GM23338 (cell line): ENCODE data around the gene RPL21. TPM values are rescaled to one million over a fixed set of nuclear protein-coding genes. Genes with fewer than 3 reads are reported as not detected.

ENCODE experiments used
- ATAC-seq: fragments of 200-7000 bp; cut with Tn5 transposase; 3 replicates; pipeline ENCODE4 v1.9.1; 2020
- DNase-seq: peaks from one replicate; pipeline ENCODE4 v3.0.0-alpha.2; 2015; ENCODE audit warnings: low spot score
- H2AFZ ChIP-seq: fragments of 200-600 bp; sonication (generic); 2 replicates; pipeline ENCODE4 v1.8.0; 2016; ENCODE audit warnings: antibody characterized with exemption, mild to moderate bottlenecking, moderate library complexity
- H3F3A ChIP-seq: fragments of 200-600 bp; sonication (generic); replicated peaks from 2 replicates; pipeline ENCODE4 v1.8.0; 2017; ENCODE audit warnings: antibody characterized with exemption, mixed run types, low read depth
- H3K27ac ChIP-seq: fragments of 200-600 bp; sonication (generic); 2 replicates; pipeline ENCODE4 v1.6.1; 2016; ENCODE audit warnings: low read depth
- H3K27me3 ChIP-seq: fragments of 200-600 bp; sonication (generic); 2 replicates; pipeline ENCODE4 v1.8.0; 2016; ENCODE audit warnings: mild to moderate bottlenecking, mixed run types, moderate library complexity; ENCODE audit not compliant: insufficient read depth
- H3K36me3 ChIP-seq: fragments of 200-600 bp; sonication (generic); 2 replicates; pipeline ENCODE4 v1.8.0; 2016; ENCODE audit warnings: mild to moderate bottlenecking; ENCODE audit not compliant: insufficient read depth
- H3K4me1 ChIP-seq: fragments of 200-600 bp; sonication (generic); 2 replicates; pipeline ENCODE4 v1.8.0; 2016; ENCODE audit warnings: mild to moderate bottlenecking, moderate library complexity; ENCODE audit not compliant: insufficient read depth
- H3K4me2 ChIP-seq: fragments of 200-600 bp; sonication (generic); 2 replicates; pipeline ENCODE4 v1.7.1; 2017; ENCODE audit warnings: mixed run types
- H3K4me3 ChIP-seq: fragments of 200-600 bp; sonication (generic); 2 replicates; pipeline ENCODE4 v1.6.1; 2016; ENCODE audit warnings: mixed run types
- H3K79me2 ChIP-seq: fragments of 200-600 bp; sonication (generic); replicated peaks from 2 replicates; pipeline ENCODE4 v1.8.0; 2017; ENCODE audit warnings: mild to moderate bottlenecking; ENCODE audit not compliant: insufficient read depth
- H3K9me2 ChIP-seq: fragments of 200-600 bp; sonication (generic); 2 replicates; pipeline ENCODE4 v1.8.0; 2017; ENCODE audit not compliant: insufficient read depth
- H4K20me1 ChIP-seq: fragments of 200-600 bp; sonication (generic); replicated peaks from 2 replicates; pipeline ENCODE4 v1.8.0; 2017; ENCODE audit warnings: mild to moderate bottlenecking; ENCODE audit not compliant: insufficient read depth
- H3K27ac Mint-ChIP-seq: 2 replicates; pipeline ENCODE4 v1.8.0; 2020; ENCODE audit warnings: inconsistent platforms, mild to moderate bottlenecking, moderate library complexity, mixed read lengths
- H3K27me3 Mint-ChIP-seq: 3 replicates; pipeline ENCODE4 v1.8.0; 2022; ENCODE audit warnings: low read depth, mild to moderate bottlenecking, moderate library complexity, mixed read lengths, inconsistent platforms; ENCODE audit not compliant: insufficient read depth, poor library complexity
- H3K36me3 Mint-ChIP-seq: 3 replicates; pipeline ENCODE4 v1.8.0; 2021; ENCODE audit warnings: low read depth, mild to moderate bottlenecking, inconsistent platforms, moderate library complexity, mixed read lengths
- H3K4me1 Mint-ChIP-seq: 3 replicates; pipeline ENCODE4 v1.8.0; 2020; ENCODE audit warnings: mild to moderate bottlenecking, inconsistent platforms, mixed read lengths
- H3K4me3 Mint-ChIP-seq: 3 replicates; pipeline ENCODE4 v1.8.0; 2021; ENCODE audit warnings: moderate library complexity, mild to moderate bottlenecking, inconsistent platforms, mixed read lengths
- H3K9me3 Mint-ChIP-seq: 3 replicates; pipeline ENCODE4 v1.8.0; 2020; ENCODE audit warnings: moderate library complexity, mild to moderate bottlenecking, inconsistent platforms, mixed read lengths
- ETS1 ChIP-seq: IDR thresholded peaks from 2 replicates; pipeline ENCODE4 v1.6.1; 2016; ENCODE audit warnings: antibody characterized with exemption
- EZH2 ChIP-seq: fragments of 200-600 bp; sonication (generic); IDR thresholded peaks from one replicate; pipeline ENCODE4 v1.8.0; 2017; ENCODE audit warnings: antibody characterized with exemption, mild to moderate bottlenecking, low read depth; ENCODE audit not compliant: unreplicated experiment
- EZH2phosphoT487 ChIP-seq: fragments of 200-600 bp; sonication (generic); IDR thresholded peaks from one replicate; pipeline ENCODE4 v1.8.1; 2018; ENCODE audit warnings: antibody characterized with exemption; ENCODE audit not compliant: unreplicated experiment
- JUNB ChIP-seq: IDR thresholded peaks from one replicate; pipeline ENCODE4 v1.6.1; 2016; ENCODE audit warnings: antibody characterized with exemption; ENCODE audit not compliant: unreplicated experiment
- NANOG ChIP-seq: IDR thresholded peaks from 2 replicates; pipeline ENCODE4 v1.6.1; 2016; ENCODE audit warnings: antibody characterized with exemption, borderline replicate concordance
- POLR2AphosphoS5 ChIP-seq: IDR thresholded peaks from 2 replicates; pipeline ENCODE4 v1.6.1; 2016; ENCODE audit warnings: antibody characterized with exemption, low read depth
- STAT1 ChIP-seq: IDR thresholded peaks from one replicate; pipeline ENCODE4 v1.6.1; 2016; ENCODE audit warnings: antibody characterized with exemption; ENCODE audit not compliant: unreplicated experiment
- ZNF114 ChIP-seq: fragments of 250-450 bp; sonication (Bioruptor Pico); IDR thresholded peaks from 2 replicates; pipeline ENCODE4 v1.5.0; 2020; ENCODE audit warnings: mild to moderate bottlenecking, moderate library complexity
- ZNF331 ChIP-seq: fragments of 250-450 bp; sonication (Bioruptor Pico); IDR thresholded peaks from 2 replicates; pipeline ENCODE4 v1.5.0; 2020; ENCODE audit warnings: low read depth, mild to moderate bottlenecking, moderate library complexity
- polyA plus RNA-seq: library from polyadenylated mRNA; unstranded; fragments of >200 nt; fragmentation: Nextera tagmentation; extraction: Ambion mirVana; gene quantifications from 2 replicates; pipeline ENCODE4 v1.2.1, GENCODE V29; 2016
- total RNA-seq: library from RNA; depleted of rRNA; stranded (reverse); fragments of >200 nt; shearing (Covaris generic); gene quantifications from 2 replicates; pipeline ENCODE4 v1.2.3, GENCODE V29; 2014
- TF ChIP-seq, protein P1 (sequence below): IDR thresholded peaks from one replicate; pipeline ENCODE4 v1.6.1; 2018; ENCODE audit warnings: antibody characterized with exemption; ENCODE audit not compliant: unreplicated experiment
- TF ChIP-seq, protein P2 (sequence below), 2 experiments: fragments of 200-600 bp in 1 of 2; sonication (generic) in 1 of 2; conservative IDR thresholded peaks; 2 replicates each; pipeline versions ENCODE4 v1.5.1 to v1.6.1; 2016 to 2017; ENCODE audit warnings: antibody characterized with exemption in 2 of 2, low read depth in 2 of 2, mild to moderate bottlenecking in 2 of 2, moderate library complexity in 1 of 2

The RPL21 gene
- total and polyA plus RNA-seq, 2 experiments from 2014 or later: 1,037 to 1,343 TPM

DNA sequence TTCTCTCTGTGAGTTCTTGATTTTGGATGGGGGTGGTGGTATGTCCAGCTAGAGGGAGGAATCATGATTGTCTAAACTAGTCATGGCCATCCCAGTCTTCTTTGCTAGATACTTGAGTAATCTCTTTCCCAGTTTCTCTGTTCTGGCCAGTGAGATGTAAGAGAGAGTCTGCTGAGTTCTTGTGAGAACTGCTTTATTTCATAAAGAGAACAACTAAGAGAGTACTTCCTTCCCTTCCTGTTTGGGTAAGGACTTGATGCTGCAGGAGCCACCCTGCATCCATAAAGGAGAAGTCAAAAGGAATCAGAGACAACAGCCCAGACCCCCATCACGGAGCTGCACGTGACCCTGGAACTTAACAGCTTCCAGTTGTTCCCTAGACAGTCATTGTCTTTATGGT lies 16.2 kb downstream of the RPL21 start (continued):
- TF ChIP-seq, protein P1, sequence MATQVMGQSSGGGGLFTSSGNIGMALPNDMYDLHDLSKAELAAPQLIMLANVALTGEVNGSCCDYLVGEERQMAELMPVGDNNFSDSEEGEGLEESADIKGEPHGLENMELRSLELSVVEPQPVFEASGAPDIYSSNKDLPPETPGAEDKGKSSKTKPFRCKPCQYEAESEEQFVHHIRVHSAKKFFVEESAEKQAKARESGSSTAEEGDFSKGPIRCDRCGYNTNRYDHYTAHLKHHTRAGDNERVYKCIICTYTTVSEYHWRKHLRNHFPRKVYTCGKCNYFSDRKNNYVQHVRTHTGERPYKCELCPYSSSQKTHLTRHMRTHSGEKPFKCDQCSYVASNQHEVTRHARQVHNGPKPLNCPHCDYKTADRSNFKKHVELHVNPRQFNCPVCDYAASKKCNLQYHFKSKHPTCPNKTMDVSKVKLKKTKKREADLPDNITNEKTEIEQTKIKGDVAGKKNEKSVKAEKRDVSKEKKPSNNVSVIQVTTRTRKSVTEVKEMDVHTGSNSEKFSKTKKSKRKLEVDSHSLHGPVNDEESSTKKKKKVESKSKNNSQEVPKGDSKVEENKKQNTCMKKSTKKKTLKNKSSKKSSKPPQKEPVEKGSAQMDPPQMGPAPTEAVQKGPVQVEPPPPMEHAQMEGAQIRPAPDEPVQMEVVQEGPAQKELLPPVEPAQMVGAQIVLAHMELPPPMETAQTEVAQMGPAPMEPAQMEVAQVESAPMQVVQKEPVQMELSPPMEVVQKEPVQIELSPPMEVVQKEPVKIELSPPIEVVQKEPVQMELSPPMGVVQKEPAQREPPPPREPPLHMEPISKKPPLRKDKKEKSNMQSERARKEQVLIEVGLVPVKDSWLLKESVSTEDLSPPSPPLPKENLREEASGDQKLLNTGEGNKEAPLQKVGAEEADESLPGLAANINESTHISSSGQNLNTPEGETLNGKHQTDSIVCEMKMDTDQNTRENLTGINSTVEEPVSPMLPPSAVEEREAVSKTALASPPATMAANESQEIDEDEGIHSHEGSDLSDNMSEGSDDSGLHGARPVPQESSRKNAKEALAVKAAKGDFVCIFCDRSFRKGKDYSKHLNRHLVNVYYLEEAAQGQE: no peak
- TF ChIP-seq ZNF114 (CRISPR knock-in tag) (no peak), STAT1 (no peak), ZNF331 (no peak), EZH2 (no peak), POLR2AphosphoS5 (no peak), EZH2phosphoT487 (no peak), ETS1 (no peak), JUNB (no peak), NANOG (no peak)
- TF ChIP-seq, protein P2, sequence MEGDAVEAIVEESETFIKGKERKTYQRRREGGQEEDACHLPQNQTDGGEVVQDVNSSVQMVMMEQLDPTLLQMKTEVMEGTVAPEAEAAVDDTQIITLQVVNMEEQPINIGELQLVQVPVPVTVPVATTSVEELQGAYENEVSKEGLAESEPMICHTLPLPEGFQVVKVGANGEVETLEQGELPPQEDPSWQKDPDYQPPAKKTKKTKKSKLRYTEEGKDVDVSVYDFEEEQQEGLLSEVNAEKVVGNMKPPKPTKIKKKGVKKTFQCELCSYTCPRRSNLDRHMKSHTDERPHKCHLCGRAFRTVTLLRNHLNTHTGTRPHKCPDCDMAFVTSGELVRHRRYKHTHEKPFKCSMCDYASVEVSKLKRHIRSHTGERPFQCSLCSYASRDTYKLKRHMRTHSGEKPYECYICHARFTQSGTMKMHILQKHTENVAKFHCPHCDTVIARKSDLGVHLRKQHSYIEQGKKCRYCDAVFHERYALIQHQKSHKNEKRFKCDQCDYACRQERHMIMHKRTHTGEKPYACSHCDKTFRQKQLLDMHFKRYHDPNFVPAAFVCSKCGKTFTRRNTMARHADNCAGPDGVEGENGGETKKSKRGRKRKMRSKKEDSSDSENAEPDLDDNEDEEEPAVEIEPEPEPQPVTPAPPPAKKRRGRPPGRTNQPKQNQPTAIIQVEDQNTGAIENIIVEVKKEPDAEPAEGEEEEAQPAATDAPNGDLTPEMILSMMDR (conservative IDR thresholded peaks at IDR 0.05; ENCODE audit: low read depth in 2 of 2): no peak

- peak overlapping the region; percentile 12; the same call in 1 of the 3 replicates for H3K4me3 Mint-ChIP-seq
- H3K27ac ChIP-seq: no peak overlapping the region
- H3K4me1 ChIP-seq: no peaks in the 10 kb centered on the region; the same call in none of the 2 replicates
Observed at GRCh38 chr13:27269114-27269665, 17.8 kb downstream of the RPL21 start.

More at GRCh38 chr13:27269114-27269665, 17.8 kb downstream of the RPL21 start:
- no peaks in the 10 kb centered on the region; the same call in 2 of the 3 replicates for H3K9me3 Mint-ChIP-seq
- TF ChIP-seq, protein P2 (conservative IDR thresholded peaks at IDR 0.05; ENCODE audit: low read depth in 2 of 2): no peak
- TF ChIP-seq STAT1 (no peak), ZNF114 (CRISPR knock-in tag) (no peak), NANOG (no peak), JUNB (no peak), POLR2AphosphoS5 (no peak), ETS1 (no peak)
- TF ChIP-seq, protein P1: no peak
- H3K4me1 Mint-ChIP-seq: peaks cover 20% of the 10 kb centered on the region
- H2AFZ ChIP-seq: no peak overlapping the region
- H3F3A ChIP-seq: peaks cover 13% of the 10 kb centered on the region; the same call in 1 of the 2 replicates
- H3K79me2 ChIP-seq: no peaks in the 10 kb centered on the region
- H3K36me3 Mint-ChIP-seq: no peaks in the 10 kb centered on the region
- no peak overlapping the region for H3K27ac Mint-ChIP-seq
- ATAC-seq (no peak), DNase-seq (no peak)
- H3K36me3 ChIP-seq: no peaks in the 10 kb centered on the region
- H3K9me2 ChIP-seq: no peaks in the 10 kb centered on the region
- H4K20me1 ChIP-seq: no peaks in the 10 kb centered on the region
- no peak overlapping the region for H3K4me3 ChIP-seq
- H3K27me3 ChIP-seq: peaks cover 29% of the 10 kb centered on the region
- no peak overlapping the region for H3K4me2 ChIP-seq
- H3K27me3 Mint-ChIP-seq: peaks cover 22% of the 10 kb centered on the region
